MM.1S (cell line): Measurements from ENCODE around the gene MYCT1.

Experiments used
- EZH2 ChIP-seq: fragments of 300-600 bp; sonication (generic); optimal IDR thresholded peaks from 2 replicates; pipeline ENCODE3; 2017; ENCODE audit warnings: low read depth, mild to moderate bottlenecking, antibody characterized with exemption, low read length, mixed read lengths
- TF ChIP-seq, protein P1 (sequence below): fragments of 300-600 bp; sonication (generic); IDR thresholded peaks from 2 replicates; pipeline ENCODE4 v1.5.1; 2016; ENCODE audit warnings: antibody characterized with exemption, low read length, mixed read lengths

DNA sequence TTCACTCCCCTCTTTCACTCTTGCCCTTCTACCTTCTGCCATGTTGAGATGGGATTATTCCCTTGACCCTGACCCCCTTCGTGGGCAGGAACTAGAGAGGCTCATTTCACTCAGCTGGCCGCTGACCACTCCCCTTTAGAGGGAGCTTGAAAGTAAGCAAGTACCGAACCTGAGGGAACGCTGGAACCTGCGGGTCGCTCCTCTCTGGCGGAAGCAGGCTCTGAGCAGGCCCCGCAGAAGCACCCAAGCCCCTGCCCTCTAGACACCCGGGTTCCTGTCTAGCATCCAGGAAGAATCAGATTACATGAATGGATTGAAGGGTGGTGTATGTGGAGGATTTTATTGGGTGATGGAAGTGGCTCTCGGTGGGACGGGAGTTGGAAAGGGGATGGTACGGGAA is 11.9 kb upstream of the MYCT1 start:
- TF ChIP-seq EZH2: no peak
- TF ChIP-seq, protein P1, sequence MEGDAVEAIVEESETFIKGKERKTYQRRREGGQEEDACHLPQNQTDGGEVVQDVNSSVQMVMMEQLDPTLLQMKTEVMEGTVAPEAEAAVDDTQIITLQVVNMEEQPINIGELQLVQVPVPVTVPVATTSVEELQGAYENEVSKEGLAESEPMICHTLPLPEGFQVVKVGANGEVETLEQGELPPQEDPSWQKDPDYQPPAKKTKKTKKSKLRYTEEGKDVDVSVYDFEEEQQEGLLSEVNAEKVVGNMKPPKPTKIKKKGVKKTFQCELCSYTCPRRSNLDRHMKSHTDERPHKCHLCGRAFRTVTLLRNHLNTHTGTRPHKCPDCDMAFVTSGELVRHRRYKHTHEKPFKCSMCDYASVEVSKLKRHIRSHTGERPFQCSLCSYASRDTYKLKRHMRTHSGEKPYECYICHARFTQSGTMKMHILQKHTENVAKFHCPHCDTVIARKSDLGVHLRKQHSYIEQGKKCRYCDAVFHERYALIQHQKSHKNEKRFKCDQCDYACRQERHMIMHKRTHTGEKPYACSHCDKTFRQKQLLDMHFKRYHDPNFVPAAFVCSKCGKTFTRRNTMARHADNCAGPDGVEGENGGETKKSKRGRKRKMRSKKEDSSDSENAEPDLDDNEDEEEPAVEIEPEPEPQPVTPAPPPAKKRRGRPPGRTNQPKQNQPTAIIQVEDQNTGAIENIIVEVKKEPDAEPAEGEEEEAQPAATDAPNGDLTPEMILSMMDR: no peak
